B cell (primary cell): Measurements from ENCODE around the gene CDKAL1. TPM values are rescaled to one million over a fixed set of nuclear protein-coding genes. Genes with fewer than 3 reads are reported as not detected.

Experiments used
- ATAC-seq: fragments of 200-7000 bp; cut with Tn5 transposase; one replicate; pipeline ENCODE4 v1.10.0; 2021; ENCODE audit warnings: low read depth, mild to moderate bottlenecking, moderate number of reproducible peaks, moderate library complexity
- CTCF ChIA-PET: fragments of 350-600 bp; sonication (Branson Sonifier 250); formaldehyde crosslinking; loops from one replicate; lab custom pipeline; 2021; ENCODE audit warnings: antibody characterized with exemption, inconsistent platforms; lab: Charles Lee
- POLR2A ChIA-PET: fragments of 350-600 bp; sonication (Branson Sonifier 250); formaldehyde crosslinking; loops from one replicate; lab custom pipeline; 2021; ENCODE audit warnings: antibody characterized with exemption; lab: Charles Lee
- DNase-seq: peaks from one replicate; pipeline ENCODE4 v3.0.0; 2013
- H2AFZ ChIP-seq: 2 replicates; pipeline ENCODE4 v1.6.1; 2012; ENCODE audit warnings: mild to moderate bottlenecking, low read depth, low read length; ENCODE audit not compliant: insufficient read depth, poor library complexity, severe bottlenecking
- H3K27ac ChIP-seq, 2 donors: 1 replicate in 1 of 2; 2 replicates in 1 of 2; pipeline ENCODE4 v1.5.1; 2012 to 2013; ENCODE audit warnings: low read length in 2 of 2, mild to moderate bottlenecking in 2 of 2, moderate library complexity in 1 of 2
- H3K27me3 ChIP-seq, 4 experiments: fragments of 200-600 bp in 1 of 4; sonication (generic) in 1 of 4; replicated peaks in 1 of 4; 1 replicate in 2 of 4; 2 replicates in 2 of 4; pipeline versions ENCODE4 v1.6.1 to v1.7.0; 2013 to 2016; ENCODE audit warnings: low read length in 3 of 4, mild to moderate bottlenecking in 2 of 4, mixed read lengths in 1 of 4, moderate library complexity in 1 of 4; ENCODE audit not compliant: insufficient read depth in 4 of 4, control insufficient read depth in 3 of 4; ENCODE audit errors: control extremely low read depth in 1 of 4
- H3K36me3 ChIP-seq, 2 experiments: replicated peaks in 1 of 2; 1 replicate in 1 of 2; 2 replicates in 1 of 2; pipeline versions ENCODE4 v1.6.1 to v1.7.1; 2013; ENCODE audit warnings: low read length in 1 of 2; ENCODE audit not compliant: insufficient read depth in 2 of 2, control insufficient read depth in 1 of 2; ENCODE audit errors: control extremely low read depth in 1 of 2, extremely low read depth in 1 of 2
- H3K4me1 ChIP-seq, 2 donors: fragments of 200-600 bp in 1 of 2; sonication (generic) in 1 of 2; 1 replicate in 1 of 2; 2 replicates in 1 of 2; pipeline versions ENCODE4 v1.5.1 to v1.6.1; 2013 to 2017; ENCODE audit warnings: low read length in 2 of 2; ENCODE audit not compliant: control insufficient read depth in 2 of 2, insufficient read depth in 2 of 2
- H3K4me2 ChIP-seq: replicated peaks from 2 replicates; pipeline ENCODE3; 2012; ENCODE audit warnings: mild to moderate bottlenecking, low read depth, low read length; ENCODE audit not compliant: poor library complexity, severe bottlenecking
- H3K4me3 ChIP-seq, 5 experiments: fragments of 200-600 bp in 1 of 5; sonication (generic) in 1 of 5; 1 replicate in 3 of 5; 2 replicates in 2 of 5; pipeline versions ENCODE4 v1.5.1 to v1.7.0; 2011 to 2016; ENCODE audit warnings: low read length in 4 of 5, mild to moderate bottlenecking in 4 of 5, low read depth in 2 of 5, control low read depth in 1 of 5, moderate library complexity in 1 of 5; ENCODE audit not compliant: insufficient read depth in 1 of 5; ENCODE audit errors: control extremely low read depth in 1 of 5, extremely low read depth in 1 of 5
- H3K79me2 ChIP-seq: fragments of 200-600 bp; sonication (generic); one replicate; pipeline ENCODE4 v1.6.0; 2016; ENCODE audit warnings: low read length; ENCODE audit not compliant: control insufficient read depth, insufficient read depth
- H3K9ac ChIP-seq: fragments of 200-600 bp; sonication (generic); 2 replicates; pipeline ENCODE4 v1.6.1; 2017; ENCODE audit warnings: mild to moderate bottlenecking, low read length, moderate library complexity
- H3K9me3 ChIP-seq, 3 donors: one replicate each; pipeline versions ENCODE4 v1.6.1 to v1.7.1; 2013; ENCODE audit warnings: low read length in 2 of 3; ENCODE audit not compliant: control insufficient read depth in 2 of 3, insufficient read depth in 1 of 3; ENCODE audit errors: control extremely low read depth in 1 of 3
- H4K20me1 ChIP-seq: 2 replicates; pipeline ENCODE4 v1.6.0; 2012; ENCODE audit warnings: mild to moderate bottlenecking, low read length; ENCODE audit not compliant: insufficient read depth, control insufficient read depth, poor library complexity, severe bottlenecking
- H3K27ac Mint-ChIP-seq: one replicate; pipeline ENCODE4 v1.8.0; 2021; ENCODE audit warnings: mixed read lengths
- H3K27me3 Mint-ChIP-seq: one replicate; pipeline ENCODE4 v1.8.0; 2021; ENCODE audit warnings: mixed read lengths
- H3K4me1 Mint-ChIP-seq: one replicate; pipeline ENCODE4 v1.8.0; 2021; ENCODE audit warnings: mixed read lengths
- H3K4me3 Mint-ChIP-seq: one replicate; pipeline ENCODE4 v1.8.0; 2021; ENCODE audit warnings: mixed read lengths
- H3K9me3 Mint-ChIP-seq: one replicate; pipeline ENCODE4 v1.8.0; 2022; ENCODE audit warnings: mixed read lengths; ENCODE audit not compliant: insufficient read depth
- CTCF ChIP-seq: fragments of 200-600 bp; IDR thresholded peaks from one replicate; pipeline ENCODE4 v1.8.0; 2022; ENCODE audit warnings: antibody characterized with exemption, mild to moderate bottlenecking
- EZH2 ChIP-seq: IDR thresholded peaks from 2 replicates; pipeline ENCODE4 v1.6.1; 2012; ENCODE audit warnings: borderline replicate concordance, low read depth, mild to moderate bottlenecking, moderate library complexity, low read length; ENCODE audit not compliant: insufficient read depth, poor library complexity, severe bottlenecking
- WGBS: methylation state at CpG from one replicate; pipeline ENCODE4 v1.1.5; 2013; ENCODE audit warnings: missing lambda C conversion rate; ENCODE audit not compliant: insufficient coverage; 5-methylcytosine and 5-hydroxymethylcytosine counted together
- intact Hi-C: fragments of 100-400 bp; cut with micrococcal nuclease; formaldehyde crosslinking; loops from one replicate; pipeline ENCODE4 v1.10.0; 2022
- polyA plus RNA-seq: library from polyadenylated mRNA; depleted of rRNA; stranded (reverse); fragments of >200 nt; gene quantifications from 2 replicates; pipeline ENCODE4 v1.2.3, GENCODE V29; 2012
- total RNA-seq, 2 donors: library from RNA; stranded (reverse); fragments of 120-200 nt in 1 of 2; gene quantifications; 1 replicate in 1 of 2; 2 replicates in 1 of 2; pipeline versions ENCODE4 v1.2.3 to v1.2.4, GENCODE V29; 2013 to 2022

Gene CDKAL1
- total and polyA plus RNA-seq, 2 donors (not counting 1 experiment from before 2014, with no cell fraction given): 6.1 to 33.3 TPM

GRCh38 chr6:20660534-20660933 lies 126.3 kb downstream of the CDKAL1 start:
- H3K27ac Mint-ChIP-seq: no peak overlapping the region
- Histone ChIP-seq H3K4me2 (no peak overlapping the region), H3K27me3 (no peaks in the 10 kb centered on the region), H3K36me3 (no peaks in the 10 kb centered on the region), H3K27ac (no peak overlapping the region), H4K20me1 (peaks cover 10% of the 10 kb centered on the region), H3K9me3 (no peaks in the 10 kb centered on the region), H3K79me2 (peaks cover 9% of the 10 kb centered on the region), H3K9ac (no peak overlapping the region), H3K4me1 (no peaks in the 10 kb centered on the region), H2AFZ (no peak overlapping the region), H3K4me3 (no peak overlapping the region)
- no CpG with 5 or more reads among the region's 3 CpGs for WGBS
- no peaks in the 10 kb centered on the region for H3K9me3 Mint-ChIP-seq
- no peak for TF ChIP-seq CTCF
- ATAC-seq: no peak
- H3K4me3 Mint-ChIP-seq: no peak overlapping the region
- CTCF ChIA-PET: no interaction called here
- intact Hi-C loops: no loop called here
- POLR2A ChIA-PET: no interaction called here
- peaks cover 18% of the 10 kb centered on the region for H3K4me1 Mint-ChIP-seq
- no peak for DNase-seq
- no peaks in the 10 kb centered on the region for H3K27me3 Mint-ChIP-seq

- POLR2A ChIA-PET: no interaction called here
- Histone ChIP-seq H3K4me1 (no peaks in the 10 kb centered on the region), H2AFZ (no peak overlapping the region), H4K20me1 (peaks cover 3% of the 10 kb centered on the region), H3K4me3 (no peak overlapping the region), H3K4me2 (no peak overlapping the region), H3K9ac (no peak overlapping the region), H3K9me3 (no peaks in the 10 kb centered on the region), H3K79me2 (no peaks in the 10 kb centered on the region), H3K27me3 (no peaks in the 10 kb centered on the region), H3K27ac (no peak overlapping the region), H3K36me3 (no peaks in the 10 kb centered on the region)
- Mint-ChIP-seq H3K27me3 (no peaks in the 10 kb centered on the region), H3K9me3 (no peaks in the 10 kb centered on the region), H3K4me1 (peaks cover 18% of the 10 kb centered on the region), H3K4me3 (no peak overlapping the region), H3K27ac (no peak overlapping the region)
- intact Hi-C loops: no loop called here
- TF ChIP-seq EZH2: no peak
- DNase-seq (no peak), ATAC-seq (no peak)
- CTCF ChIA-PET: no interaction called here
Measured at GRCh38 chr6:20661721-20662120, 127.5 kb downstream of the CDKAL1 start.
